ENCODE results near the gene ADAT1. TPM values are rescaled to one million over a fixed set of nuclear protein-coding genes. Genes with fewer than 3 reads are reported as not detected.

Gene ADAT1
- total RNA-seq, 1 donor from 2014 or later: 65.8 TPM

DNA sequence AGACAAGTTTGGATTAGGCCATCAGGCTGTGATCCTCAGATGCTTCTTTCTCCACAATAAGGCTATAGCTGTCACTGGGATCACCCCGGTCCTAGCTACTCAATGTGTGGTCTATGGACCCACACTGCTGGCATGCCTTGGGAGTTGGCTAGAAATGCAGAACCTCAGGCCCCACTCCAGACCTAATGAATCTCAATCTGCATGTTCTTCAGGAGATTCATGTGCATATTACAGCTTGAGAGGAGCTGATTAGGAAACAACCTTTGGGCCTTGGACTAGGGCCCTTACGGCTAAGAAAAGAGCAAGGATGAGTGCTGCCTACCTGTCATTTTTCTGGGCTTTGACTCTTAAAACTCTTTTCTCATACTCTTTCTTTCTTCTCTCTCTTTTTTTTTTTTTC is 7.5 kb downstream of the ADAT1 start:
- no peaks in the 10 kb centered on the region for H3K27me3 Mint-ChIP-seq
- no peak for TF ChIP-seq CTCF (IDR thresholded peaks at IDR 0.05; ENCODE audit: unreplicated experiment)
- no peak for DNase-seq (ENCODE audit: low spot score, unreplicated experiment)
- no peaks in the 10 kb centered on the region for H3K4me1 Mint-ChIP-seq (ENCODE audit: low read depth)
- H3K9me3 Mint-ChIP-seq (ENCODE audit: low read depth): no peaks in the 10 kb centered on the region
- no peak overlapping the region for H3K4me3 Mint-ChIP-seq (ENCODE audit: low read depth)
- no peak overlapping the region for H3K27ac Mint-ChIP-seq
- peaks cover 18% of the 10 kb centered on the region for H3K36me3 Mint-ChIP-seq (ENCODE audit: insufficient read depth)

DNA sequence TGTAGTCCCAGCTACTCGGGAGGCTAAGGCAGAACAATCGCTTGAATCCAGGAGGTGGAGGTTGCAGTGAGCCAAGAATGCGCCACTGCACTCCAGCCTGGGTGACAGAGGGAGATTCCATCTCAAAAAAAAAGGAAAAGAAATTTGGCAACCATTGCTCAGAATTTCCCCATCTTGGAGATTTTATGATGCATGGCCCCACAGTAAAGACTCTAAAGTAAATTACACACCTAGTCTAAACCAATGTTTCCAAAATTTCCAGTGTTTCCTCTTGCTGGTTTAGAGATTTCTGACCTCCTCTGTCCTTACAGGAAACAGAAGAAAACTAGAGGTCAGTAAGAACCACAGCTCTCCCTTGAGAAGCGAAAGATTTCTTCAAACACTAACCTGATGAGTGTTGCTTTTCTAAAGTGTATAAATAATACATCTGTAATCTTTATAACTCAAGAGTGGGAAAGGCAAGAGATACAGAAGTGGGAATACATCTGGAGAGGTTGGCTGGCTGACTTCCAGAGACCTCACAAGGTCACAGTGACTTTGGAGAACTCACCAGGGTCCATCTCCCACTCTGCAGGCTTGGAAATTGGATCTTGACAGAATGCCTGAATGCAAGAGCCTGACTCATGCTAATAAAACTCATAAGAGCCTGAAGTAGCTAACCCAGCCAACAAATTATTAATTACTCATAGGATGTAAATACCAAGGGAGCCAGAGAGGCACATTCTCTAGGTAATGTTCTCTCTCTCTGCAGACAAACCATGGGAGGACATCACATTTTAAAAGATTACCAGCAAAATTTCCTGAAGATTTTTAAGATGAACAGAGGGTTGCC is 8.8 kb downstream of the ADAT1 start:
- no peak for DNase-seq (ENCODE audit: low spot score, unreplicated experiment)
- H3K9me3 Mint-ChIP-seq (ENCODE audit: low read depth): no peaks in the 10 kb centered on the region
- H3K36me3 Mint-ChIP-seq (ENCODE audit: insufficient read depth): peaks cover 14% of the 10 kb centered on the region
- no peak overlapping the region for H3K27ac Mint-ChIP-seq
- TF ChIP-seq CTCF (IDR thresholded peaks at IDR 0.05; ENCODE audit: unreplicated experiment): no peak
- no peaks in the 10 kb centered on the region for H3K27me3 Mint-ChIP-seq
- no peak overlapping the region for H3K4me3 Mint-ChIP-seq (ENCODE audit: low read depth)
- H3K4me1 Mint-ChIP-seq (ENCODE audit: low read depth): no peaks in the 10 kb centered on the region

- Mint-ChIP-seq H3K36me3 (ENCODE audit: insufficient read depth) (peaks cover 27% of the 10 kb centered on the region), H3K4me1 (ENCODE audit: low read depth) (no peaks in the 10 kb centered on the region), H3K27ac (no peak overlapping the region), H3K9me3 (ENCODE audit: low read depth) (no peaks in the 10 kb centered on the region), H3K27me3 (no peaks in the 10 kb centered on the region), H3K4me3 (ENCODE audit: low read depth) (no peak overlapping the region)
- TF ChIP-seq CTCF (IDR thresholded peaks at IDR 0.05; ENCODE audit: unreplicated experiment): no peak
- DNase-seq (ENCODE audit: low spot score, unreplicated experiment): no peak
These were observed 16.6 kb downstream of the ADAT1 start for GRCh38 chr16:75606507-75606906.

- no peak for TF ChIP-seq CTCF (IDR thresholded peaks at IDR 0.05; ENCODE audit: unreplicated experiment)
- Mint-ChIP-seq H3K4me3 (ENCODE audit: low read depth) (no peak overlapping the region), H3K9me3 (ENCODE audit: low read depth) (no peaks in the 10 kb centered on the region), H3K36me3 (ENCODE audit: insufficient read depth) (peaks cover 34% of the 10 kb centered on the region), H3K4me1 (ENCODE audit: low read depth) (no peaks in the 10 kb centered on the region), H3K27me3 (no peaks in the 10 kb centered on the region), H3K27ac (no peak overlapping the region)
- no peak for DNase-seq (ENCODE audit: low spot score, unreplicated experiment)
These were observed 19.8 kb downstream of the ADAT1 start for GRCh38 chr16:75603241-75603640.

- no peaks in the 10 kb centered on the region for H3K4me1 Mint-ChIP-seq (ENCODE audit: low read depth)
- TF ChIP-seq CTCF (IDR thresholded peaks at IDR 0.05; ENCODE audit: unreplicated experiment): no peak
- no peak for DNase-seq (ENCODE audit: low spot score, unreplicated experiment)
- peaks cover 3% of the 10 kb centered on the region for H3K9me3 Mint-ChIP-seq (ENCODE audit: low read depth)
- no peak overlapping the region for H3K4me3 Mint-ChIP-seq (ENCODE audit: low read depth)
- H3K27ac Mint-ChIP-seq: peak overlapping the region; percentile 92
- no peaks in the 10 kb centered on the region for H3K27me3 Mint-ChIP-seq
- peaks cover 41% of the 10 kb centered on the region for H3K36me3 Mint-ChIP-seq (ENCODE audit: insufficient read depth)
These were observed 23.4 kb downstream of the ADAT1 start for GRCh38 chr16:75599452-75600277.

Data from progenitor cell of endocrine pancreas (in vitro differentiated cells).